GM18520 (cell line): ENCODE data around the gene FAM114A1.
"Not testable (repeated sequence)": the region's sequence is repeated elsewhere in the genome, so short reads cannot be mapped to it uniquely, and the experiment has no call there.

ENCODE experiments used
- ATAC-seq: cut with Tn5 transposase; IDR thresholded peaks from one replicate; pipeline ENCODE4 v1.9.1; 2021; ENCODE audit not compliant: unreplicated experiment

The FAM114A1 gene

DNA sequence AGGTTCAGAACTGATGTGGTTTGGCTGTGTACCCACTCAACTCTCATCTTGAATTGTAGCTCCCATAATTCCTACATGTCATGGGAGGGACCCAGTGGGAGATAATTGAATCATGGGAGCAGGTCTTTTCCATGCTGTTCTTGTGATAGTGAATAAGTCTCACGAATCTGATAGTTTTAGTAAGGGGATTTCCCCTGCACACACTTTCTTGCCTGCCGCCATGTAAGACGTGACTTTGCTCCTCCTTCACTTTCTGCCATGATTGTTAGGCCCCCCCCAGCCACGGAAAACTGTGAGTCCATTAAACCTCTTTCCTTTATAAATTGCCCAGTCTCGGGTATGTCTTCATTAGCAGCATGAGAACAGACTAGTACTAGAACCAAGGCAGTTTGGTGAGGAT, 91.6 kb downstream of the FAM114A1 start:
- not testable (repeated sequence) for ATAC-seq

DNA sequence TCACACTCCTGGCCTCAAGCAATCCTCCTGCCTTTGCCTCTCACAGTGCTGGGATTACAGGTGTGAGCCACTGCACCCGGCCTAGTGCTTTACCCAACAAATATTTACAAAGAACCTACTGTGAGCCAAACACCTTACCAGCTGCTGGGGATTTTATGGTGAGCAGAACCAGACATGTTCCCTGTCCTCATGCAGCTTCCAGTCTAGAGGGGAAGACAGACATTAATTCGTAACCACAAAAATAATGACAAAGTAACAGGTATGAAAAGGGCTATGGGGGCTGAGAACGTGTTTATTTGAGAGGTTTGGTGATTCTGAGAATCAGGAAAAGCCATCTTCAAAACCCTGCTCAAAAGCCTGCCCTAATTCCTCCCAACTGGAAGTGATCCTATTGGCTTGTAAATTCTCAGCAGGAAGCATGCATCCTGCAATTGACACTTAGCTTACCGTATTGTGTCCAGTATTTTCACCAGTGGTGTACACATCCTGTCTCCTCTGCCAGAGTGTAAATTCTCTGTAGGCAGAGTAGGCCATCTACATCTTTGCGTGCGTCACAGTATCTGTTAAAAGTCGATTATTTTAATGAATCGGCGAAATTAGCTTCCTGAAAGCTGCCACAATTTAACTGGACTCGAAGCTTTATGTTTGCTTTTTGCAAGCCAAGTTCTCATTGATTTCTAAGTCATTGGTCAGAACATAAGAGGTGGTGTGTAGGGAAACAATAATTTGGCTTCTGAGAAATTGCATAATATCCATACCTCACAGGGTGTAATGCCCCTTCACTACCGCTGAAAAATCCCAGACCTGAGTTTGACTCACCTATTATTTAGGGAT, 97.6 kb downstream of the FAM114A1 start:
- no peak for ATAC-seq

DNA sequence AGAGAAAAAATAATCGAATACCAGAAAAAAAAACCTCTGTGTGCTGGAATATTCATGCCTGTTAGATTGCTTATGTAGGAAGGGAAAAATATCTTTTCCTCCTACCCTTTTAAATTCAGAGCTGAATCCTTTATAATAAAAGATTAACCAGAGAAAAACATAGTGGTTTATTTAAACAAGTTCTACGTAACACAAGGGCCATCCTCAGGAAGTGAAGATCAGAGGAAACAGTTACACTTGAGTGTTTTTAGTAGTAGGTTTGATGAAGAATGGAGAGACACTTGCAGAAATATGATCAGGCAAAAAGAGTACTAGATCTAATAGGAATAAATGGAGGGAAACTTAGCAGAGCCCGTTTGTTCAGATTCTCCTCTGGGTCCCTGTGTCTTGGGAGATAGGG, 98.3 kb downstream of the FAM114A1 start:
- no peak for ATAC-seq

DNA sequence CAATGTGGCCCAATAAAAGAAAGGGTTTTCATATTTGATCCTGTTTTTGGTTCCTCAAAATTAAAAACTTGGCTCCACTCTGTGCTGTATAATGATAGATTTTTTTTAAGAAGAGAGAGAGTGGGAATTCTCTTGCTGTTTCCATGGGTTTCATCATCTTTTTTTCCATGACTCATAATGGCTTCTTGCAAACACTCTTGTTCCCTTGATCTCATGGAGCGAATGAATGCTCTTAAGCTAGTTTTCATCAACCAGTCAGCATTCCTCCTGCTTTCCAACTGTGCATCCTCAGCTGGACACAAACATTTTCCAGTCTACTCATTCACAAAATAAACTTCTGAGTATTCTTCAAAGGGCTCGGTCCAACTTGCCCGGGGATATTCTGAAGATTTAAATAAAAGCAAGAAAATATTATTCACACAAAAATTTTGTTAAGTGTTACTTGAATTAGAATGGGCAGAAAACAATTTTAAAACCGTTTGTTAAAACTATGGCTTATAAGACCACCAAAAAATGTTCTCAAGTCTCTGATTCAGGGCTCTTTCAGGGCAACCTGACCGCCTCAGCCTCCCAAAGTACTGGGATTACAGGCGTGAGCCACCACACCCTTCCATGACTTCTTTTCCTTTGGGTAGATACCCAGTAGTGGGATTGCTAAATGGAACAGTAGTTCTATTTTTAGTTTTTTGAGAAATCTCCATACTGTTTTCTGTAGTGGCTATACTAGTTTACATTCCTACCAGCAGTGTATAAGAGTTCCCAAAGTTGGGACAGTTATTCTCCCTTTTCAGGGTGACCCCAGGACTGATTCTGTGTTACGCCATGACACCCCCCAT, 99.9 kb downstream of the FAM114A1 start:
- ATAC-seq, result no peak

DNA sequence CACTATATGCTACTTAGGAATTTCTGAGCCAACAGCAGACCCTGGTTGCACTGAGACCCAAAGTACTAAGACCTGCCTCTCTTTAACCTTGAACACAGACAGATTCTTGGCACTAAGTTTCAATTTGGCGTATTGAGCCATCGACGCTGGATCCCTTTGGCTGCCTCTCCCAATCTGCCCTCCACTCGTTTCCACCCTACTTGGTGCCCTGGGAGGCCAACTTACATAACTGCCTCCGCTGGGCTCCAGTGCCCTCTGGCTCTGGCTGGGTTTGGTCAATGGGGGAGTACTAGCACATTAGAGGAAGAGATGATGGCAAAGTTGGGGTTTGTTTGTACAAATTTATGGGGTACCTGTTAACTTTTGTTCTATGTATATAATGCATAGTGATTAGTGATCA, 101.1 kb downstream of the FAM114A1 start:
- ATAC-seq, result no peak

DNA sequence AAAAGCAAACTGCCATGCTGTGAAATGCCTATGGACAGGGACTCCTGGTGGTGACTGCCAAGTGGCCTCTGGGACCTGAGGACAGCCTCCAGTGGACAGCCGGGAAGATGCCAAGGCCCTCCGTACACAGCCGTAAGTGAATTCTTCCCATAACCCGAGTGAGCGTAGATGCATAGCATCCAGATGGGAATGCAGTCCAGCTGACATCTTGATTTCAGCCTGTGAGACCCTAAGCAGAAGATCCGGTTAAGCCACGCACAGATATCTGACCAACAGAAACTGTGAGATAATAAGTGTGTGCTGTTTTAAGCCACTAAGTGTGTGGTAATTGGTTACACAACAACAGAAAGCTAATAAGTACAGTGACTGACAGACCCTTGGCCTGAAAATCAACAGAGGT, 108.7 kb downstream of the FAM114A1 start:
- ATAC-seq, result no peak

DNA sequence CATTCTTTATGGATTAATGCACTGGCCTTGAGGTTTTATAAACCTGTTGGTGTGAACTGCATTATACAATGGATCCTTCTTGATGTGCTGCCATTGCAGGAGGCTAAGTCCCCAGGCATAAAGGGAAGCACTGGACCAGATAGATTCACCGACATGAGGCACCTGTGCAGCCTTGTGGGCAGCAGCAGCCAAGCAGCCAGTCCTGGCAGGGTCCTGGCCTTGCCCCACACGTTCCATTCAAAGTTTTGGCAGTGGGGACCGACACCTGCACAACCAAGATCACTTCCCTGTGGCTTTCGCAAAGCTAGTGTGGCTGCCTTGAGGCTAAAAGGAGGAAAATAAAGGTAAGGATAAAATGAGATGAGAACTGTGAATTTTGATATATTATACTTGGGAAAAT, 111.5 kb downstream of the FAM114A1 start:
- no peak for ATAC-seq

DNA sequence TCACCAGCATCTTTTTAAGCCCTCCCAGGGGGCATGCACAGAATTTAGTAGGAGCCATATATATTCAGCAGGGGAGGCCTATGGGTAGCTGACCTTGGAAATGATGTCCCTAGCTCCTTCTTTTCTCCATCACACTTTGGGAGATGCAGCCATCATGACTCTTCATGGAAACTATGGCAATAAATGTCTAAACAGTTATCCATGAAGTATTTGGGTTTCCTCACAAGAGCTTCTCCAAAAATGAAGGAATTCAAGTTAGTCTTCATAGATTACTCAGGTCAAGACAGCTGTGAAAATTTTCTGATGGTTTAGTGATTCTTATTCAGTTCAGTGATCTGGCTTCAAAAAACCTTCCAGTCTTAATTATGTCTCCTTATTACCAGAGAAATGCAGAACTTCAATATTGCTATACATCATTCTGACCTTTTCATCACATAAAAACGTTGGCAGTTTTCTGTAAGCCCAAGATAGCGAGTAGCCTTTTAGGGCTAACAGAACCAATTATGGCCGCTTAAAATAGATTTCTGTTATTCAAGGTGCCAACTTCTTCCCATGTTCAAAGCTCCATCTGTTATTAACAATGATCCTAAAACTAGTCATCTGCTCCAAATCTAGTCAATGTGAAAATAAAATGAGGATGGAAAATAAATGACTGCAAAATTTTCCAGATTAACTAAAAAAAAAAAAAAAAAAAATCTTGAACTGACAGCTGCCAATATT, 112.1 kb downstream of the FAM114A1 start:
- ATAC-seq, result no peak

DNA sequence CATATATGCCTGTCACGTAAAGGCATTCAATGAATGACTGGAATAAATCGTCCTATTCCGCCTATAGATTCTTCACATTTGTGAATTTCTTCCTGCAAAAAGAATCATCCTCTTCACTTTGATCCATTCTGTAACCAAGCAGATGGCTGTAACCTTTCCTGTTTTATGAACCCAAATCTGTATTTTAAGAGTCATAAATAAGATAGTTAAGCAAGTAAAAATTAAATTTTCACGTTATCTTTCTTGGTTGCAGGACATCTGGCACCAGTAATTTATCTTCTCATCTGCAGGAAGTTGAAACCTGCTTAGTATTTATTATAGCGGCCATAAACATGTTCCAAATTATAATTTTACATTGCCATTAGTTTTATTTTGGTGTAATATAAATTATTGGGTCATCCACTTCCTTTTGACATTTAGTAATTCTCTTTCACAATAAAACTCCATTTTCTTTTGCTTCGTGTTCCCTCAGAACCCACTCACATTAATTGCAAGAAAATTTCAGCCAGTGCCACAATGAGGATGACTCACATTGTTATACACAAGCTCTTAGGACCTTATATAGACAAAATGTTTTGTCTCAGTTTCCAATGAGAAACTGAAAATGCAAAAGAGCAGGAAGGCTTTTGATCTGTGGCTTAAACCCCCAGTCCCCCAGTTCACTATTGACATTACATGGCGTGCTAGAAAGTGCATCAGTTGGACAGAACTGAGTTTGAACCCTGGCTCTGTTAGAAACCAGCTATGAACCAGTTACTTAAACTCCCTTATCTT, 113.5 kb downstream of the FAM114A1 start:
- ATAC-seq, result no peak

DNA sequence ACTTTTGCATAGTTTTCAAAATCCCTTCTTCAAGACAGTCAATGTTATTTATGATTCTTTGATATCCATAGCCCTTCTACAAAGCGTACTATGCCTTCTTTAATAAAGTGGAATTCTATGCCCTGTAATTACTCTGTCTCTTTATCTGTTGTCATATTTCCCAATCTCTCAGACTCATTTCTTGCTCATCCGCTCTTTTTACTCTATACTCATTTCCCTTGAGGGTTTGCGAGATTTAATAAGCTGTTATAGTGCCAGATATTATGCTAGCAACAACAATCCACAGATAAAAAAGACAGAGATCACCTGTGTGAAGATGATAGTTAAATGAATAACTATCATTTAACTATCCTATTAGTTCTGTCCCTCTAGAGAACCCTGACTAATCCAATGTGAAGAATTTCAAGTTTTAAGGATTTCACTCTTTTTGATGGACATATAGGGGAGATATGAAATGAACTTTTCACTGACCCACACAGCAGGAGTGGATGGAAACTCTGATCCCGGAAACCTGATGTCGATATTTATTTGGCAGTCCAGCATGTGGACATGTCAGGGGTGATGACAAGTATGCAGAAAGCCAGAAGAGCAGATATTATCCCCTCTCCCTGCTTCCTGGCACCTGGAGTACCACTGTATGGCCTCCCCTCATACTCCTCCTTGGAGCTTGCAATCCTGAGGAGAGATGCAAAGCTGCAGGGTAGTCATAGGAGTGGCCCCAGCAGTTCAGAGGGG, 114.9 kb downstream of the FAM114A1 start:
- no peak for ATAC-seq

DNA sequence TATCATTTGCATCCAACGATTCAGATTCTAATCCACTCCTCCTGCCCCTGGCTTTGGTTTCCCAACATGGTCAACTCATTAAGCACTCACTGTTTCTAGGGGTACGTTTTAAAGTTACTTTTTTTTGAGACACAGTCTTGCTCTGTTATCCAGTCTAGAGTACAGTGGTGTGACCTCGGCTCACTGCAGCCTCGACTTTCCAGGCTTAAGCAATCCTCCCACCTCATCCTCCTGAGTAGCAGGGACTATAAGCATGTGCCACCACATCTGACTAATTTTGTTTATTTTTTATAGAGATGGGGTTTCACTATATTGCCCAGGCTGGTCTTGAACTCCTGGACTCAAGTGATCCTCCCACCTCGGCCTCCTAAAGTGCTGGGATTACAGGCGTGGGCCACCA, 115.7 kb downstream of the FAM114A1 start:
- no peak for ATAC-seq

DNA sequence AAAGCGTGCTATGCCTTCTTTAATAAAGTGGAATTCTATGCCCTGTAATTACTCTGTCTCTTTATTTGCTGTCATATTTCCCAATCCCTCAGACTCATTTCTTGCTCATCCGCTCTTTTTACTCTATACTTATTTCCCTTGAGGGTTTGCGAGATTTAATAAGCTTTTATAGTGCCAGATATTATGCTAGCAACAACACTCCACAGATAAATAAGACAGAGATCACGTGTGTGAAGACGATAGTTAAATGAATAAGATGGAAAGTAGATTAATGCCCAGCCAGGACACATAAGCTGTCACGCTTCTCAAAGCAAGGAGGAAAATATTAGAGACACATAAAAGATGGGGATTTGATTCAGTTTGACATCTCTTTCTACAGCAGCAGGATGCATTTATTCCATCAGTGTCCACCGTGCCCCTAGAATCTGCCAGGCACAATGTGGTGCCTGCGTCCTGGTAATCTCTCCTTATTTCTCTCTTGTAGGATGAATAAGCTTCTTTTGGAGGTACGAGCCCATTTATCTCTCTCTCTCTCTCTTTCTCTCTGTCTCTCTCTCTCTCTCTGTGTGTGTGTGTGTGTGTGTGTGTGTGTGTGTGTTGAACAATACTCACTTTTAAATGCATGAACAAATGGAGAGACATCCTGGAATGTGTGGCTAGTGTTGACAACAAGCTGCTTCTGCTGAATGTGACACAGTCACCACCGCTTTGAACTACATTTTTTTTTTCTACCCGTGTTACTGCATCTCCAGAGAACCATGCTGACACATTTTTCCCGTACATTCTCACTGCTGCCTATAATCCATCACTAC, 116.4 kb downstream of the FAM114A1 start:
- ATAC-seq, result no peak

DNA sequence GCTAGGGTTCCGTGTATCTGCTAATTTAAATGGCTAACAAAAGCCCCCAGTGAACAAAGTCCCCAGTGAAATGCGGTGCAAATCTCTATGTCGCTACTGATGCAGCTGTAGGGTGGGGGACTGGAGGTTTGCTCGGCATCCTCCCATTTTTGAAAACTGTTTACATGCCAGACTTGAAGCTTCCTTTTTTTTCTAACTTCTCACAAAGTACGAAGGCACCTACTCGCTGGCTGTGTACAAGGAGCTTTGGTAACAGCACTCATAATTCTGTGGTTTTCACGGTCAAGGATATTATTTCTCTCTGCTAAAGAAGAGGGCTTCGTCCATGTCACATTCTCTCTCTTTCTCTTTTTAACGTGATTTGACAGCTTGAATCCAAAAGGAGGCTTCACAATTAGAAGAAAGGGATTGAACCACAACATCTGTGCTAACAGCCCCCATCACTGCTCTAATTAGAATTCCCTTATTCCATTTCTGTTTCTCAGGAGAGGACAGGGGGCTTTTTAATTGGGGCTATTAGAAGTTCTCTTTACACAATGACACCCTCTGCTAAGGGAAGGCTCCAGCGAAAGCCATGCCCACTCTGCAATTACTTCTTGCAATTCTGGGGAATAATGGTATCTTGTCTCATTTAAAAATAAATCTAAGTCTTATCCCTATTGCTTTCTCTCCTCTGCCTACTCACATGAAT, 117.9 kb downstream of the FAM114A1 start:
- no peak for ATAC-seq

DNA sequence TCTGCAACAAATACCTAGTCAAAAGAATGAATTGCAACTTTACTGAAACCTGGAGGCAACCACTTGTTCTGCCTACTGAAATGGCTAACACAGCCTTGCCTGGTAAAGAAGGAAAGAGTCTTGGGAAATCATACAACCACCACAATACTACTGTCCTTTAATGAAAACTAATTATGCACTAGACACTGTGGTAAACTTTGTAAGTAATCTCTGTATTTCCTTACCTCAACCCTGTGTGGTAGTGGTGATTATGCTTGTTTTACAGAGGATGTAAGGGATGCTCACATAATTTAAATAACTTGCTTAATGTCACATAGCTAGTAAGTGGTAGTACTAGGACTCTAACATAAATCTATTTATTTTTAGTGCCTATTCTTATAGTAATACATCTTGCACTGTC, 119.9 kb downstream of the FAM114A1 start:
- no peak for ATAC-seq

DNA sequence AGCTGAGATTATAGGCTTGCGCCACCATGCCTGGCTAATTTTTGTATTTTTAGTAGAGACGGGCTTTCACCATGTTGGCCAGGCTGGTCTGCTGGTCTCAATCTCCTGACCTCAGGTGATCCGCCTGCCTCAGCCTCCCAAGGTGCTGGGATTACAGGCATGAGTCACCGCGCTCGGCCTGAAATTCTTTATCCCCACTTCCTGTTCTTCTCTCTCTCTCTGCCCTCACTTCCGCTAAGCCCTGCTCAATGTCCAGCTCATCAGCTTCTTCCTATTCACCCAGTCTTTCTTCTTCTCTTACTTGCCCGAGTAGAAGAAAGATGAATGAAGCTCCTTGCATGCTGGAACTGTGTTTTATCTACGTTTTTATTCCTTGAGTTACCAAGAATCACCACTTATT, 120.7 kb downstream of the FAM114A1 start:
- not testable (repeated sequence) for ATAC-seq

DNA sequence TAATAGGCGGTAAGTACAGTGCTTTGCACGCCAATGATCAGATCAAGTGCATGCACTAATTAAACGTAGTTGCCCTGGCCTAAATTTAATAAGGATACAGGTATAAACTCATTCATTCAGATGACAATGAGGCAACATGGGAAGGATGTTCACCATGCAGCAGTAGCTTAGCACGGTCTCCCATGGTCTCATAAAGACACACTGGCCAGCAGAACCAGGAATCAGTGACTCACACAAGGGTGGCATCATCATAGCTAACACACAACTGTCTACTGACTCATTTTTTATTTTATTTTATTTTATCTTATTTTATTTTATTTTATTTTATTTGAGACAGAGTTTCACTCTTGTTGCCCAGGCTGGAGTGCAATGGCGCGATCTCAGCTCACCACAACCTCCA, 121.9 kb downstream of the FAM114A1 start:
- ATAC-seq, result no peak

DNA sequence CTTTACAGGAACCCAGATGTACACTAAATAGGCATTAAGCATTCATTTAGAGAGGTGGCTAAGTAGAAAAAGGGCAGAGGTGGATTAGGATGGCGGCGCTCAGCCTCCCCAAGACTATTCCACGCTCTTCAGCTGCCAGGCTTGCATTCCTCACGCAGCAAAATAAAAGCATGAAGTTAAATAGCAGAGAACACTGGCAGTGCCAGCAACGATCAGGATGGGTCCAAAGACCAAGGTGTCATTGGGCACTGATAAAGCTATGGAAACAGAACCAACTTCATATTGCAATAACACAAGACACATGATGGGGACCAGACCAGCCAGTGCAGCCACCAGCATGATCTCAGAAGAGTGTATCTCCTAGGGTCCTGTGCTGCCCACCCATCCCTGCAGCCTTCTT, 122.6 kb downstream of the FAM114A1 start:
- no peak for ATAC-seq

DNA sequence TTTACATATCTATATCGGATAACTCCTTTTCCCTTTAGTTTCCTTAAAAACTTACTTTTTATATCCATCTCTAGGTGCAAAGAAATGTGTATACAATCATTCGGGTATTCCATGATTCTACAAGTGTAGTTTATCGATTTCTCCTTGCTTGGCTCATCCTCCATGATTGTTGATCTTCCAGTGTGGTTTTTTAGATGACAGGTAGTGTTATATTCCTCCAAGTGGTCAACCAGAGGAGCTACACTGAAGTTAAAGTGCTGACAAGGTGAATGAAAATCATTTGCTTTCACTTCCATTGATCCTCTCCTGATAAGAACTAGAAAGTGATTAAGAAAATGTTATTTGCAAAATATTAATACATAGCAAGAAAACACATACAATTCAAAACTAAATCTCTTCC, 126.1 kb downstream of the FAM114A1 start:
- no peak for ATAC-seq

DNA sequence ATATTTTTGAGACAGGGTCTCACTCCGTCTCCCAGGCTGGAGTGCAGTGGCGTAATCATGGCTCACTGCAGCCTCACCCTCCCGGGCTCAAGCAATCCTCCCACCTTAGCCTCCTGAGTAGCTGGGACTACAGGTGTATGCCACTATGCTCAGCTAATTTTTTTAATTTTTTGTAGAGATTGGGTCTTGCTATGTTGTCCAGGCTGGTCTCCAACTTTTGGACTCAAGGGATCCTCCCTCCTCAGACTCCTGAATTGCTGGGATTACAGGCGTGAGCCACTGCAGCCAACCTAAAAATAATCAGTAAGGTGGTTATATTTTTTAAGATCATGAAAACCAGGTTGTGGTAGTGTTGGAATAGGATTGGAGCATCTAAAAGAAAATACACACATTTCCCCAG, 126.5 kb downstream of the FAM114A1 start:
- ATAC-seq, result no peak
